ENCODE measurements around the gene SPIN2A.

GRCh38 chrX:57104406-57104805 lies 32.8 kb downstream of the SPIN2A start:
- TF ChIP-seq EZH2 (IDR thresholded peaks at IDR 0.05) (no peak), CTCF (IDR thresholded peaks at IDR 0.05) (peak; percentile 11), EZH2phosphoT487 (IDR thresholded peaks at IDR 0.05) (no peak)

All from neural progenitor cell (in vitro differentiated cells).